Caco-2 (cell line): ENCODE measurements around the gene CNKSR2. TPM values are rescaled to one million over a fixed set of nuclear protein-coding genes. Genes with fewer than 3 reads are reported as not detected.
"Not testable (repeated sequence)": the region's sequence is repeated elsewhere in the genome, so short reads cannot be mapped to it uniquely, and the experiment has no call there.

Experiments
- BruUV-seq: library from RNA; stranded (reverse); fragments of 400-500 nt; replicated peaks from 2 replicates; lab custom pipeline; 2021; lab: Mats Ljungman, UMichigan
- CTCF ChIA-PET: fragments of 300-600 bp; sonication (Branson Sonifier 250); formaldehyde crosslinking; loops from one replicate; lab custom pipeline; 2022; ENCODE audit warnings: antibody characterized with exemption; lab: Charles Lee
- POLR2A ChIA-PET: fragments of 300-600 bp; sonication (Branson Sonifier 250); formaldehyde crosslinking; loops from one replicate; lab custom pipeline; 2022; ENCODE audit warnings: antibody characterized with exemption; lab: Charles Lee
- DNase-seq, 2 experiments: peaks; one replicate each; pipeline versions ENCODE4 v3.0.0 to v3.0.0-alpha.2; 2020 to 2022
- H3K27me3 ChIP-seq: replicated peaks from 2 replicates; pipeline ENCODE4 v1.6.0; 2011; ENCODE audit warnings: low read length; ENCODE audit not compliant: control insufficient read depth, insufficient read depth
- H3K36me3 ChIP-seq: 2 replicates; pipeline ENCODE4 v1.5.1; 2011; ENCODE audit warnings: low read length; ENCODE audit not compliant: control insufficient read depth, insufficient read depth
- H3K4me1 ChIP-seq: fragments of 250-450 bp; sonication (Bioruptor Pico); 2 replicates; pipeline ENCODE4 v1.5.1; 2020; ENCODE audit warnings: mild to moderate bottlenecking
- H3K4me3 ChIP-seq: 2 replicates; pipeline ENCODE4 v1.5.1; 2011; ENCODE audit warnings: low read depth, mild to moderate bottlenecking, control low read depth, low read length
- H3K9me3 ChIP-seq: fragments of 250-450 bp; sonication (Bioruptor Pico); 2 replicates; pipeline ENCODE4 v1.5.1; 2020; ENCODE audit warnings: mild to moderate bottlenecking, moderate library complexity
- H3K27ac Mint-ChIP-seq: one replicate; pipeline ENCODE4 v1.8.0; 2022; ENCODE audit warnings: mixed read lengths; ENCODE audit not compliant: unreplicated experiment
- H3K27me3 Mint-ChIP-seq: one replicate; pipeline ENCODE4 v1.8.0; 2022; ENCODE audit warnings: mixed read lengths; ENCODE audit not compliant: insufficient read depth, unreplicated experiment
- H3K36me3 Mint-ChIP-seq: one replicate; pipeline ENCODE4 v1.8.0; 2022; ENCODE audit warnings: mild to moderate bottlenecking, mixed read lengths; ENCODE audit not compliant: insufficient read depth, unreplicated experiment
- H3K4me1 Mint-ChIP-seq: one replicate; pipeline ENCODE4 v1.8.0; 2022; ENCODE audit warnings: low read depth, mixed read lengths; ENCODE audit not compliant: unreplicated experiment
- H3K4me3 Mint-ChIP-seq: one replicate; pipeline ENCODE4 v1.8.0; 2022; ENCODE audit warnings: mild to moderate bottlenecking, moderate library complexity, mixed read lengths; ENCODE audit not compliant: unreplicated experiment
- H3K9me3 Mint-ChIP-seq: one replicate; pipeline ENCODE4 v1.8.0; 2022; ENCODE audit warnings: mixed read lengths; ENCODE audit not compliant: unreplicated experiment
- CTCF ChIP-seq, 2 experiments: fragments of 200-600 bp in 1 of 2; IDR thresholded peaks; 1 replicate in 1 of 2; 2 replicates in 1 of 2; pipeline versions ENCODE4 v1.5.1 to v1.8.0; 2011 to 2022; ENCODE audit warnings: antibody characterized with exemption in 1 of 2, control low read depth in 1 of 2, inconsistent platforms in 1 of 2, low read depth in 1 of 2, low read length in 1 of 2, mild to moderate bottlenecking in 1 of 2, moderate library complexity in 1 of 2; ENCODE audit not compliant: insufficient read depth in 1 of 2, severe bottlenecking in 1 of 2, unreplicated experiment in 1 of 2
- intact Hi-C: fragments of 100-400 bp; cut with micrococcal nuclease; formaldehyde crosslinking; loops from one replicate; pipeline ENCODE4 v1.10.0; 2022; ENCODE audit not compliant: unreplicated experiment
- total RNA-seq: library from RNA; stranded (reverse); gene quantifications from 2 replicates; pipeline ENCODE4 v1.2.3, GENCODE V29; 2022

Gene CNKSR2
- total RNA-seq, 1 experiment from 2014 or later = not detected

GRCh38 chrX:21479695-21480270 lies 105.6 kb downstream of the CNKSR2 start:
- POLR2A ChIA-PET = no interaction called here
- CTCF ChIA-PET = interaction anchor here (0.8 to 2.6 kb wide), 3 partner anchors 9 to 949 kb away, joined by 3 to 16 read pairs (median 10); no protein-coding TSS in a partner anchor
- H3K9me3 Mint-ChIP-seq = no peaks in the 10 kb centered on the region
- peak in 1 of 2 experiments; percentile 50 for DNase-seq
- H3K27me3 Mint-ChIP-seq = no peaks in the 10 kb centered on the region
- Histone ChIP-seq H3K4me3 (no peak overlapping the region), H3K36me3 (no peaks in the 10 kb centered on the region), H3K27me3 (no peaks in the 10 kb centered on the region), H3K4me1 (0 out of 2 replicates have a peak, but pooled peaks cover 3% of the 10 kb centered on the region), H3K9me3 (no peaks in the 10 kb centered on the region)
- intact Hi-C loops = loop anchor here (1.0 kb wide), 2 partner anchors 246 to 949 kb away; no protein-coding TSS in a partner anchor
- no peaks in the 10 kb centered on the region for H3K36me3 Mint-ChIP-seq
- no peak overlapping the region for H3K4me3 Mint-ChIP-seq
- BruUV-seq = no TSS peak
- no peaks in the 10 kb centered on the region for H3K4me1 Mint-ChIP-seq
- H3K27ac Mint-ChIP-seq = no peak overlapping the region
- TF ChIP-seq CTCF (IDR thresholded peaks at IDR 0.05; ENCODE audit: insufficient read depth in 1 of 2, low read depth in 1 of 2, low read length in 1 of 2, severe bottlenecking in 1 of 2, unreplicated experiment in 1 of 2) = peak; percentile 26 to 63

- no peak for DNase-seq
- ChIA-PET POLR2A (no interaction called here), CTCF (interaction anchor here (2.6 kb wide), 1 partner anchor 244 kb away, joined by 16 read pairs; no protein-coding TSS in a partner anchor)
- intact Hi-C loops = no loop called here
- Mint-ChIP-seq H3K9me3 (no peaks in the 10 kb centered on the region), H3K4me1 (no peaks in the 10 kb centered on the region), H3K4me3 (no peak overlapping the region), H3K36me3 (no peaks in the 10 kb centered on the region), H3K27ac (no peak overlapping the region), H3K27me3 (no peaks in the 10 kb centered on the region)
- Histone ChIP-seq H3K36me3 (no peaks in the 10 kb centered on the region), H3K27me3 (no peaks in the 10 kb centered on the region), H3K9me3 (no peaks in the 10 kb centered on the region), H3K4me3 (no peak overlapping the region), H3K4me1 (0 out of 2 replicates have a peak, but pooled peaks cover 3% of the 10 kb centered on the region)
- TF ChIP-seq CTCF (IDR thresholded peaks at IDR 0.05; ENCODE audit: insufficient read depth in 1 of 2, low read depth in 1 of 2, low read length in 1 of 2, severe bottlenecking in 1 of 2, unreplicated experiment in 1 of 2) = no peak
- BruUV-seq = no TSS peak
Measured at GRCh38 chrX:21481761-21482160, 107.5 kb downstream of the CNKSR2 start.

- POLR2A ChIA-PET, H3K36me3 ChIP-seq, H3K36me3 Mint-ChIP-seq, BruUV-seq, H3K4me1 ChIP-seq, H3K4me3 Mint-ChIP-seq, H3K4me1 Mint-ChIP-seq, H3K27me3 Mint-ChIP-seq, DNase-seq, intact Hi-C loops, H3K9me3 Mint-ChIP-seq, H3K4me3 ChIP-seq, H3K9me3 ChIP-seq, H3K27me3 ChIP-seq, CTCF ChIA-PET, H3K27ac Mint-ChIP-seq: not testable (repeated sequence)
Measured at GRCh38 chrX:21484051-21484450, 109.8 kb downstream of the CNKSR2 start.
